Keratinocyte (primary cell): Measurements from ENCODE around the gene CPEB2. TPM values are rescaled to one million over a fixed set of nuclear protein-coding genes. Genes with fewer than 3 reads are reported as not detected.

Experiments used
- DNase-seq: peaks from one replicate; pipeline ENCODE4 v3.0.0-alpha.2; 2011; ENCODE audit warnings: low read depth, missing footprints, low spot score
- FAIRE-seq: peaks from 2 replicates; lab custom pipeline; 2011; peaks lifted over from hg19 to GRCh38; lab: Jason Lieb, UNC
- H2AFZ ChIP-seq: 2 replicates; pipeline ENCODE4 v1.6.0; 2012; ENCODE audit warnings: low read length, control low read depth, inconsistent platforms; ENCODE audit not compliant: control insufficient read depth
- H3K27ac ChIP-seq: 2 replicates; pipeline ENCODE4 v1.5.1; 2011; ENCODE audit warnings: low read length; ENCODE audit not compliant: control insufficient read depth, insufficient read depth
- H3K27me3 ChIP-seq: 3 replicates; pipeline ENCODE4 v1.6.0; 2011; ENCODE audit warnings: low read length; ENCODE audit not compliant: control insufficient read depth, insufficient read depth; ENCODE audit errors: extremely low read depth
- H3K36me3 ChIP-seq, 2 experiments: 2 replicates in 1 of 2; 3 replicates in 1 of 2; pipeline ENCODE4 v1.5.1; 2011; ENCODE audit warnings: low read length in 2 of 2, mild to moderate bottlenecking in 1 of 2; ENCODE audit not compliant: control insufficient read depth in 2 of 2, insufficient read depth in 2 of 2; ENCODE audit errors: extremely low read depth in 1 of 2
- H3K4me1 ChIP-seq: 3 replicates; pipeline ENCODE4 v1.5.1; 2011; ENCODE audit warnings: low read length; ENCODE audit not compliant: control insufficient read depth, insufficient read depth; ENCODE audit errors: extremely low read depth
- H3K4me2 ChIP-seq: 3 replicates; pipeline ENCODE4 v1.6.0; 2011; ENCODE audit warnings: low read depth, low read length; ENCODE audit not compliant: control insufficient read depth, insufficient read depth; ENCODE audit errors: extremely low read depth
- H3K4me3 ChIP-seq, 3 experiments: fragments of 200-600 bp in 1 of 3; sonication (generic) in 1 of 3; 2 replicates in 2 of 3; 3 replicates in 1 of 3; pipeline ENCODE4 v1.5.1; 2011 to 2016; ENCODE audit warnings: low read length in 3 of 3, mild to moderate bottlenecking in 3 of 3, control low read depth in 2 of 3, inconsistent platforms in 1 of 3, low read depth in 1 of 3, mixed read lengths in 1 of 3, mixed run types in 1 of 3, moderate library complexity in 1 of 3; ENCODE audit not compliant: control insufficient read depth in 2 of 3, insufficient read depth in 2 of 3; ENCODE audit errors: extremely low read depth in 1 of 3
- H3K79me2 ChIP-seq: 2 replicates; pipeline ENCODE4 v1.6.0; 2012; ENCODE audit warnings: low read length; ENCODE audit not compliant: control insufficient read depth, insufficient read depth
- H3K9ac ChIP-seq: 3 replicates; pipeline ENCODE4 v1.6.0; 2011; ENCODE audit warnings: low read length; ENCODE audit not compliant: control insufficient read depth, insufficient read depth; ENCODE audit errors: extremely low read depth
- H3K9me1 ChIP-seq: 3 replicates; pipeline ENCODE4 v1.6.0; 2011; ENCODE audit warnings: low read length; ENCODE audit not compliant: control insufficient read depth, insufficient read depth; ENCODE audit errors: extremely low read depth
- H3K9me3 ChIP-seq: 2 replicates; pipeline ENCODE4 v1.5.1; 2012; ENCODE audit warnings: low read depth, low read length; ENCODE audit not compliant: control insufficient read depth
- H4K20me1 ChIP-seq: 3 replicates; pipeline ENCODE4 v1.6.0; 2011; ENCODE audit warnings: low read length; ENCODE audit not compliant: control insufficient read depth, insufficient read depth; ENCODE audit errors: extremely low read depth
- EZH2 ChIP-seq: IDR thresholded peaks from one replicate; pipeline ENCODE4 v1.6.1; 2012; ENCODE audit warnings: inconsistent platforms, mild to moderate bottlenecking, low read length, moderate library complexity
- dilution Hi-C: fragments of 300-500 bp; cut with MboI; formaldehyde crosslinking; loops from one replicate; pipeline ENCODE4 v1.7.0; 2020; ENCODE audit warnings: low sequenced_read_pairs; ENCODE audit not compliant: extremely low pct_ligation_motif_present
- polyA plus RNA-seq, 5 experiments: library from polyadenylated mRNA; depleted of rRNA in 3 of 5; stranded (reverse) in 3 of 5; stranded (forward) in 1 of 5; unstranded in 1 of 5; fragments of >200 nt; gene quantifications; 1 replicate in 1 of 5; 2 replicates in 3 of 5; 3 replicates in 1 of 5; pipeline versions ENCODE4 v1.2.1 to v1.2.3, GENCODE V29; 2011 to 2012; ENCODE audit warnings: missing spikeins in 2 of 5, low read depth in 1 of 5, low replicate concordance in 1 of 5
- TF ChIP-seq, protein P1 (sequence below), 3 experiments: IDR thresholded peaks in 1 of 3; conservative IDR thresholded peaks in 1 of 3; optimal IDR thresholded peaks in 1 of 3; 2 replicates in 2 of 3; 3 replicates in 1 of 3; pipeline versions ENCODE3 to v1.5.1; 2011; ENCODE audit warnings: low read length in 3 of 3, mild to moderate bottlenecking in 3 of 3, moderate library complexity in 2 of 3, control low read depth in 1 of 3, inconsistent platforms in 1 of 3; ENCODE audit not compliant: insufficient read depth in 2 of 3; ENCODE audit errors: extremely low read depth in 1 of 3

Gene CPEB2
- polyA plus RNA-seq, 1 donor (not counting 4 experiments of a cell fraction or from before 2014, with no cell fraction given): 15.1 TPM

DNA sequence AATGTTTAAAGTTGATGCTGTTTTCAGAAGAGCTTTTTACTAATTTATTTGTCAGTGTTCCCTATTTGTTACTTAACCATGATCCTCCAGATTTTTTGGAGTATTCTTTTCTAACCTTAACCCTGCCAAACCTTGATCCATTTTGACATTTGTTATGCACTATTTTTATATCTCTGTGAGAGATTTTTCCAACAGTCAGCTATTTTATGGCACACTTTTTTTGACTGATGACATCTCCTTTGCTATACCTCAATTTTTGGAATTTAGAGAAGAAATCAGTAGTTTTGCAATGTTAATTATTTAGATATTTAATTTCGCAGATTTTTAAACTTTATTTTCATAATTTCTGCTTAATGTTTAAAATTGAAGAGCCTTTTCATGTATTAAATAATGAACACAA lies 66.0 kb downstream of the CPEB2 start:
- dilution Hi-C loops: no loop called here

DNA sequence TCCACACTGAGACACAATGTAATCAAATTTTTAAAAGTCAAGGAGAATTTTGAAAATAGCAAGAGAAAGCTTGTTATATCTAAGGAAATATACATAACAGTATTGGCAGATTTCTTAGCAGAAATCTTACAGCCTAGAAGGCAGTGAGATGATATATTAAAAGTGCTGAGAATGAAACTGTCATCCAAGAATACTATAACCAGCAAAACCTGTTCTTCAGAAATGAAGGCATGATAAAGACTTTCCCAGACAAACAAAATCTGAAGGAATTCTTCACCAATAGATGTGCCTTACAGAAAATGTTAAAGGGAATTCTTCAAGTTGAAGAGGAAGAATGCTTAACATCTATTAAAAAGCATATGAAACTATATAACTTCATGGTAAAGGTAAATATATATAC lies 73.6 kb downstream of the CPEB2 start:
- H3K4me2 ChIP-seq: no peak overlapping the region
- H3K4me1 ChIP-seq: no peaks in the 10 kb centered on the region
- no peak overlapping the region for H3K9ac ChIP-seq
- H3K36me3 ChIP-seq: no peaks in the 10 kb centered on the region
- no peaks in the 10 kb centered on the region for H4K20me1 ChIP-seq
- no peaks in the 10 kb centered on the region for H3K9me1 ChIP-seq
- no peak overlapping the region for H3K4me3 ChIP-seq
- TF ChIP-seq, protein P1, sequence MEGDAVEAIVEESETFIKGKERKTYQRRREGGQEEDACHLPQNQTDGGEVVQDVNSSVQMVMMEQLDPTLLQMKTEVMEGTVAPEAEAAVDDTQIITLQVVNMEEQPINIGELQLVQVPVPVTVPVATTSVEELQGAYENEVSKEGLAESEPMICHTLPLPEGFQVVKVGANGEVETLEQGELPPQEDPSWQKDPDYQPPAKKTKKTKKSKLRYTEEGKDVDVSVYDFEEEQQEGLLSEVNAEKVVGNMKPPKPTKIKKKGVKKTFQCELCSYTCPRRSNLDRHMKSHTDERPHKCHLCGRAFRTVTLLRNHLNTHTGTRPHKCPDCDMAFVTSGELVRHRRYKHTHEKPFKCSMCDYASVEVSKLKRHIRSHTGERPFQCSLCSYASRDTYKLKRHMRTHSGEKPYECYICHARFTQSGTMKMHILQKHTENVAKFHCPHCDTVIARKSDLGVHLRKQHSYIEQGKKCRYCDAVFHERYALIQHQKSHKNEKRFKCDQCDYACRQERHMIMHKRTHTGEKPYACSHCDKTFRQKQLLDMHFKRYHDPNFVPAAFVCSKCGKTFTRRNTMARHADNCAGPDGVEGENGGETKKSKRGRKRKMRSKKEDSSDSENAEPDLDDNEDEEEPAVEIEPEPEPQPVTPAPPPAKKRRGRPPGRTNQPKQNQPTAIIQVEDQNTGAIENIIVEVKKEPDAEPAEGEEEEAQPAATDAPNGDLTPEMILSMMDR (optimal IDR thresholded peaks at IDR 0.05 in 1 of 3, IDR thresholded peaks at IDR 0.05 in 1 of 3, conservative IDR thresholded peaks at IDR 0.05 in 1 of 3; ENCODE audit: extremely low read depth in 1 of 3, insufficient read depth in 2 of 3, low read length in 3 of 3): no peak
- no peak for TF ChIP-seq EZH2
- DNase-seq: no peak
- no peaks in the 10 kb centered on the region for H3K27me3 ChIP-seq
- H3K9me3 ChIP-seq: no peaks in the 10 kb centered on the region
- no peak overlapping the region for H3K27ac ChIP-seq
- dilution Hi-C loops: no loop called here
- H3K79me2 ChIP-seq: no peaks in the 10 kb centered on the region
- FAIRE-seq: no peak
- H2AFZ ChIP-seq: no peak overlapping the region

More for the DNA sequence above, 66.0 kb downstream of the CPEB2 start:
- no peak overlapping the region for H2AFZ ChIP-seq
- no peaks in the 10 kb centered on the region for H3K79me2 ChIP-seq
- peaks cover under 1 to 5% of the 10 kb centered on the region in 2 experiments for H3K36me3 ChIP-seq
- no peaks in the 10 kb centered on the region for H3K9me3 ChIP-seq
- no peak for FAIRE-seq
- no peak overlapping the region for H3K4me3 ChIP-seq
- DNase-seq: no peak
- H3K4me2 ChIP-seq: no peak overlapping the region
- TF ChIP-seq, protein P1 (optimal IDR thresholded peaks at IDR 0.05 in 1 of 3, IDR thresholded peaks at IDR 0.05 in 1 of 3, conservative IDR thresholded peaks at IDR 0.05 in 1 of 3; ENCODE audit: extremely low read depth in 1 of 3, insufficient read depth in 2 of 3, low read length in 3 of 3): no peak
- no peak for TF ChIP-seq EZH2
- no peaks in the 10 kb centered on the region for H3K9me1 ChIP-seq
- H3K27me3 ChIP-seq: no peaks in the 10 kb centered on the region
- no peaks in the 10 kb centered on the region for H4K20me1 ChIP-seq
- no peak overlapping the region for H3K27ac ChIP-seq
- no peak overlapping the region for H3K9ac ChIP-seq
- H3K4me1 ChIP-seq: peaks cover 4% of the 10 kb centered on the region
